ENCODE data around the gene TMEM138.

DNA sequence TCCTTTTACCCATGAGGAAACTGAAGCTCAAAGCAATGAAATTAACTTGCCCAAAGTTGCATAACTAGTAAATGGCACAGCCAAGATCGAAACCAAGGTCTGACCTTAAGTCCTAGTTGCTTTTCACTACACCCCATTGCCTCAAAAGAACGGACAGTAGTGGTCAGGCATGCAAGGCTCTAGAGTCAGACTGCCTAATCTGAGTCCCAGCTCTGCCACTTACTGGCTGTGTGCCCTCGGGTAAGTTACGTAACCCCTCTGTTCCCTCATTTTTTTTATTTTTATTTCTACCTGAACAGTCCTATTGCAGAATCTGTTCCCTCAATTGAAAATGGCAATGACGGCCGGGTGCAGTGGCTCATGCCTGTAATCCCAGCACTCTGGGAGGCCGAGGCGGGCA, 10.1 kb upstream of the TMEM138 start:
- no peak for TF ChIP-seq CTCF (IDR thresholded peaks at IDR 0.05; ENCODE audit: insufficient read depth, low read length)
- TF ChIP-seq POLR2AphosphoS5 (IDR thresholded peaks at IDR 0.05; ENCODE audit: low read depth), result no peak
- TF ChIP-seq, protein P1, sequence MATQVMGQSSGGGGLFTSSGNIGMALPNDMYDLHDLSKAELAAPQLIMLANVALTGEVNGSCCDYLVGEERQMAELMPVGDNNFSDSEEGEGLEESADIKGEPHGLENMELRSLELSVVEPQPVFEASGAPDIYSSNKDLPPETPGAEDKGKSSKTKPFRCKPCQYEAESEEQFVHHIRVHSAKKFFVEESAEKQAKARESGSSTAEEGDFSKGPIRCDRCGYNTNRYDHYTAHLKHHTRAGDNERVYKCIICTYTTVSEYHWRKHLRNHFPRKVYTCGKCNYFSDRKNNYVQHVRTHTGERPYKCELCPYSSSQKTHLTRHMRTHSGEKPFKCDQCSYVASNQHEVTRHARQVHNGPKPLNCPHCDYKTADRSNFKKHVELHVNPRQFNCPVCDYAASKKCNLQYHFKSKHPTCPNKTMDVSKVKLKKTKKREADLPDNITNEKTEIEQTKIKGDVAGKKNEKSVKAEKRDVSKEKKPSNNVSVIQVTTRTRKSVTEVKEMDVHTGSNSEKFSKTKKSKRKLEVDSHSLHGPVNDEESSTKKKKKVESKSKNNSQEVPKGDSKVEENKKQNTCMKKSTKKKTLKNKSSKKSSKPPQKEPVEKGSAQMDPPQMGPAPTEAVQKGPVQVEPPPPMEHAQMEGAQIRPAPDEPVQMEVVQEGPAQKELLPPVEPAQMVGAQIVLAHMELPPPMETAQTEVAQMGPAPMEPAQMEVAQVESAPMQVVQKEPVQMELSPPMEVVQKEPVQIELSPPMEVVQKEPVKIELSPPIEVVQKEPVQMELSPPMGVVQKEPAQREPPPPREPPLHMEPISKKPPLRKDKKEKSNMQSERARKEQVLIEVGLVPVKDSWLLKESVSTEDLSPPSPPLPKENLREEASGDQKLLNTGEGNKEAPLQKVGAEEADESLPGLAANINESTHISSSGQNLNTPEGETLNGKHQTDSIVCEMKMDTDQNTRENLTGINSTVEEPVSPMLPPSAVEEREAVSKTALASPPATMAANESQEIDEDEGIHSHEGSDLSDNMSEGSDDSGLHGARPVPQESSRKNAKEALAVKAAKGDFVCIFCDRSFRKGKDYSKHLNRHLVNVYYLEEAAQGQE (IDR thresholded peaks at IDR 0.05; ENCODE audit: insufficient replicate concordance, low read depth), result no peak
- TF ChIP-seq GABPA (IDR thresholded peaks at IDR 0.05; ENCODE audit: low read depth), result no peak
- TF ChIP-seq SPI1 (IDR thresholded peaks at IDR 0.05; ENCODE audit: borderline replicate concordance, low read depth), result no peak
